HepG2 (cell line): ENCODE results near the gene ABCC8. TPM values are rescaled to one million over a fixed set of nuclear protein-coding genes. Genes with fewer than 3 reads are reported as not detected.
A peak's percentile ranks its signal among the peaks of the same experiment; 100 is the strongest.

Experiments used
- ATAC-seq: fragments of 200-7000 bp; cut with Tn5 transposase; 3 replicates; pipeline ENCODE4 v1.9.1; 2020; ENCODE audit warnings: mild to moderate bottlenecking, moderate library complexity
- BruUV-seq: library from RNA; stranded (reverse); fragments of 400-500 nt; replicated peaks from 2 replicates; lab custom pipeline; 2021; lab: Mats Ljungman, UMichigan
- CTCF ChIA-PET: fragments of 300-600 bp; formaldehyde crosslinking; extraction: SDS; loops from one replicate; lab custom pipeline; 2021; ENCODE audit warnings: low total read pairs, inconsistent platforms, low intra/inter-chr PET ratio; lab: Yijun Ruan, JAX
- POLR2A ChIA-PET: fragments of 350-600 bp; sonication (Branson Sonifier 250); formaldehyde crosslinking; loops from one replicate; lab custom pipeline; 2020; ENCODE audit warnings: antibody characterized with exemption, inconsistent platforms; lab: Yijun Ruan, JAX
- DNase-seq: peaks from one replicate; pipeline ENCODE4 v3.0.0-alpha.2; 2015; ENCODE audit warnings: low spot score
- FAIRE-seq: peaks from 3 replicates; lab custom pipeline; 2011; peaks lifted over from hg19 to GRCh38; lab: Jason Lieb, UNC
- H2AFZ ChIP-seq: one replicate; pipeline ENCODE4 v1.6.1; 2011; ENCODE audit warnings: low read length, inconsistent platforms
- H3K27ac ChIP-seq: fragments of 300-600 bp; 3 replicates; pipeline ENCODE4 v1.8.0; 2011; ENCODE audit warnings: mixed run types, mild to moderate bottlenecking, mixed read lengths, low read length, inconsistent platforms; ENCODE audit not compliant: insufficient read depth; ENCODE audit errors: extremely low read length
- H3K27me3 ChIP-seq, 2 experiments: fragments of 200-600 bp in 1 of 2; 2 replicates in 1 of 2; 3 replicates in 1 of 2; pipeline versions ENCODE4 v1.6.0 to v1.8.0; 2011; ENCODE audit warnings: low read length in 2 of 2, mild to moderate bottlenecking in 2 of 2, moderate library complexity in 2 of 2, inconsistent platforms in 1 of 2; ENCODE audit not compliant: insufficient read depth in 2 of 2, control insufficient read depth in 1 of 2
- H3K36me3 ChIP-seq, 2 experiments: fragments of 200-600 bp in 1 of 2; replicated peaks in 1 of 2; 2 replicates in 1 of 2; 3 replicates in 1 of 2; pipeline versions ENCODE4 v1.5.1 to v1.8.0; 2011; ENCODE audit warnings: low read length in 2 of 2, inconsistent platforms in 1 of 2; ENCODE audit not compliant: insufficient read depth in 2 of 2, control insufficient read depth in 1 of 2
- H3K4me1 ChIP-seq: 2 replicates; pipeline ENCODE4 v1.5.1; 2012; ENCODE audit warnings: low read length, inconsistent platforms; ENCODE audit not compliant: insufficient read depth
- H3K4me2 ChIP-seq: 2 replicates; pipeline ENCODE4 v1.6.0; 2011; ENCODE audit warnings: low read depth, low read length, inconsistent platforms
- H3K4me3 ChIP-seq, 3 experiments: fragments of 200-600 bp in 1 of 3; sonication (generic), shearing (Covaris generic) in 1 of 3; replicated peaks in 1 of 3; 2 replicates each; pipeline ENCODE4 v1.5.1; 2011 to 2016; ENCODE audit warnings: low read length in 3 of 3, inconsistent platforms in 2 of 3, low read depth in 2 of 3, mild to moderate bottlenecking in 2 of 3, control low read depth in 1 of 3, mixed read lengths in 1 of 3; ENCODE audit not compliant: insufficient read depth in 1 of 3
- H3K79me2 ChIP-seq: one replicate; pipeline ENCODE4 v1.6.1; 2011; ENCODE audit warnings: low read length, inconsistent platforms; ENCODE audit not compliant: insufficient read depth
- H3K9ac ChIP-seq: 2 replicates; pipeline ENCODE4 v1.6.0; 2011; ENCODE audit warnings: mild to moderate bottlenecking, low read depth, low read length, inconsistent platforms; ENCODE audit not compliant: insufficient read depth
- H3K9me3 ChIP-seq: 2 replicates; pipeline ENCODE4 v1.5.1; 2012; ENCODE audit warnings: mild to moderate bottlenecking, low read length
- H4K20me1 ChIP-seq: 2 replicates; pipeline ENCODE4 v1.6.0; 2011; ENCODE audit warnings: inconsistent platforms, mild to moderate bottlenecking, low read length, moderate library complexity; ENCODE audit not compliant: insufficient read depth
- BCL6 ChIP-seq: IDR thresholded peaks from 2 replicates; pipeline ENCODE4 v1.6.1; 2016; ENCODE audit warnings: missing genetic modification reagents, missing compliant biosample characterization
- CREB1 ChIP-seq, 2 experiments: fragments of 450-650 bp in 1 of 2; IDR thresholded peaks; 2 replicates each; pipeline ENCODE4 v1.6.1; 2016 to 2017; ENCODE audit warnings: control low read depth in 1 of 2, mild to moderate bottlenecking in 1 of 2, missing compliant biosample characterization in 1 of 2, missing genetic modification characterization in 1 of 2
- FOSL2 ChIP-seq: sonication (generic); formaldehyde crosslinking; IDR thresholded peaks from 2 replicates; pipeline ENCODE4 v1.4.0; 2020; ENCODE audit warnings: missing genetic modification reagents
- HDAC1 ChIP-seq: sonication (generic); formaldehyde crosslinking; IDR thresholded peaks from 2 replicates; pipeline ENCODE4 v1.5.1; 2020; ENCODE audit warnings: mild to moderate bottlenecking, missing genetic modification reagents
- HOXA3 ChIP-seq: sonication (generic); formaldehyde crosslinking; IDR thresholded peaks from 2 replicates; pipeline ENCODE4 v1.5.0; 2020; ENCODE audit warnings: missing genetic modification reagents
- JARID2 ChIP-seq: sonication (generic); formaldehyde crosslinking; IDR thresholded peaks from 2 replicates; pipeline ENCODE4 v1.8.1; 2023; ENCODE audit warnings: missing genetic modification reagents, inconsistent platforms; ENCODE audit not compliant: insufficient replicate concordance
- MATR3 ChIP-seq: sonication (generic); formaldehyde crosslinking; IDR thresholded peaks from 2 replicates; pipeline ENCODE4 v1.4.0; 2020; ENCODE audit warnings: missing genetic modification reagents
- MEIS1 ChIP-seq: sonication (generic); formaldehyde crosslinking; IDR thresholded peaks from 2 replicates; pipeline ENCODE4 v1.9.0; 2021; ENCODE audit warnings: mild to moderate bottlenecking, missing genetic modification reagents, moderate library complexity, borderline replicate concordance
- MYC ChIP-seq: sonication (generic); formaldehyde crosslinking; IDR thresholded peaks from 2 replicates; pipeline ENCODE4 v1.9.0; 2021; ENCODE audit warnings: missing genetic modification reagents, borderline replicate concordance
- SALL1 ChIP-seq: sonication (generic); formaldehyde crosslinking; IDR thresholded peaks from 2 replicates; pipeline ENCODE4 v1.8.0; 2022; ENCODE audit warnings: mild to moderate bottlenecking, missing genetic modification reagents
- STAG1 ChIP-seq: sonication (generic); formaldehyde crosslinking; IDR thresholded peaks from 2 replicates; pipeline ENCODE4 v1.4.0; 2020; ENCODE audit warnings: missing genetic modification reagents
- ZBTB21 ChIP-seq: sonication (generic); formaldehyde crosslinking; IDR thresholded peaks from 2 replicates; pipeline ENCODE4 v1.4.0; 2020; ENCODE audit warnings: missing genetic modification reagents
- ZBTB42 ChIP-seq: sonication (generic); formaldehyde crosslinking; IDR thresholded peaks from 2 replicates; pipeline ENCODE4 v1.5.0; 2020; ENCODE audit warnings: mild to moderate bottlenecking, missing genetic modification reagents
- ZBTB7A ChIP-seq: sonication (generic); formaldehyde crosslinking; IDR thresholded peaks from 2 replicates; pipeline ENCODE4 v1.8.0; 2022; ENCODE audit warnings: mild to moderate bottlenecking, missing genetic modification reagents
- ZFX ChIP-seq: sonication (generic); formaldehyde crosslinking; IDR thresholded peaks from 2 replicates; pipeline ENCODE4 v1.4.0; 2020; ENCODE audit warnings: mild to moderate bottlenecking, low read depth, missing genetic modification reagents, moderate library complexity
- ZNF253 ChIP-seq: sonication (generic); formaldehyde crosslinking; IDR thresholded peaks from 2 replicates; pipeline ENCODE4 v1.8.0; 2022; ENCODE audit warnings: mild to moderate bottlenecking, missing genetic modification reagents, borderline replicate concordance
- WGBS: methylation state at CpG from one replicate; pipeline ENCODE4 v1.1.6; 2017; ENCODE audit warnings: low lambda C conversion rate; 5-methylcytosine and 5-hydroxymethylcytosine counted together
- in situ Hi-C: cut with HindIII; loops from 2 replicates; pipeline ENCODE4 v1.10.0; 2017; ENCODE audit warnings: low pct_unique_long_range_greater_than_20kb; ENCODE audit not compliant: extremely low pct_ligation_motif_present
- intact Hi-C: fragments of 100-400 bp; cut with micrococcal nuclease; formaldehyde crosslinking; loops from one replicate; pipeline ENCODE4 v1.10.0; 2022; ENCODE audit not compliant: unreplicated experiment
- polyA plus RNA-seq, 8 experiments: library from polyadenylated mRNA; depleted of rRNA in 3 of 8; stranded (reverse) in 7 of 8; unstranded in 1 of 8; fragments of >200 nt; fragmentation: Illumina TruSeq in 4 of 8; extraction: Trizol in 4 of 8; gene quantifications; 2 replicates each; pipeline versions ENCODE4 v1.2.1 to v1.2.3, GENCODE V29; 2011 to 2016; ENCODE audit warnings: low read depth in 4 of 8, missing spikeins in 1 of 8, mixed read lengths in 1 of 8; ENCODE audit not compliant: insufficient read depth in 1 of 8
- total RNA-seq, 5 experiments: library from RNA; depleted of rRNA; stranded (reverse); fragments of >200 nt; fragmentation: Illumina TruSeq; extraction: Trizol; gene quantifications; 2 replicates each; pipeline ENCODE4 v1.2.3, GENCODE V29; 2016; ENCODE audit warnings: low read depth in 1 of 5
- TF ChIP-seq, protein P1 (sequence below): sonication (generic); formaldehyde crosslinking; IDR thresholded peaks from 2 replicates; pipeline ENCODE4 v1.4.0; 2020; ENCODE audit warnings: mild to moderate bottlenecking, missing genetic modification reagents

Gene ABCC8
- total and polyA plus RNA-seq, 2 of the 13 experiments (the other 11 are each of a cell fraction or from before 2014, with no cell fraction given), result not detected

GRCh38 chr11:17387254-17387653 lies 89.4 kb downstream of the ABCC8 start:
- peaks cover 0 to 9% of the 10 kb centered on the region in 2 experiments; a peak in 1 of 5 replicates for H3K27me3 ChIP-seq
- H3K36me3 ChIP-seq, result no peaks in the 10 kb centered on the region
- 94% methylated on average over 7 of the region's 20 CpGs for WGBS
- BruUV-seq, result no TSS peak
- H3K9ac ChIP-seq, result no peak overlapping the region
- CTCF ChIA-PET, result interaction anchor here (1.3 to 3.2 kb wide), 3 partner anchors 84 to 141 kb away, joined by 7 to 30 read pairs (median 11); no protein-coding TSS in a partner anchor
- intact Hi-C loops (no loop called here), in situ Hi-C loops (no loop called here)
- no peak overlapping the region for H3K27ac ChIP-seq
- H3K4me3 ChIP-seq, result no peak overlapping the region
- H3K9me3 ChIP-seq, result no peaks in the 10 kb centered on the region
- no peak overlapping the region for H2AFZ ChIP-seq
- TF ChIP-seq JARID2 (no peak), MATR3 (CRISPR knock-in tag) (no peak), CREB1 (IDR thresholded peaks at IDR 0.05) (no peak), CREB1 (CRISPR knock-in tag; IDR thresholded peaks at IDR 0.05) (no peak)
- no peaks in the 10 kb centered on the region for H3K79me2 ChIP-seq
- DNase-seq, result no peak
- no peak overlapping the region for H3K4me2 ChIP-seq
- ATAC-seq, result no peak
- no peaks in the 10 kb centered on the region for H4K20me1 ChIP-seq
- no peak for FAIRE-seq
- POLR2A ChIA-PET, result no interaction called here
- H3K4me1 ChIP-seq, result 0 out of 2 replicates have a peak, but pooled peaks cover 5% of the 10 kb centered on the region

DNA sequence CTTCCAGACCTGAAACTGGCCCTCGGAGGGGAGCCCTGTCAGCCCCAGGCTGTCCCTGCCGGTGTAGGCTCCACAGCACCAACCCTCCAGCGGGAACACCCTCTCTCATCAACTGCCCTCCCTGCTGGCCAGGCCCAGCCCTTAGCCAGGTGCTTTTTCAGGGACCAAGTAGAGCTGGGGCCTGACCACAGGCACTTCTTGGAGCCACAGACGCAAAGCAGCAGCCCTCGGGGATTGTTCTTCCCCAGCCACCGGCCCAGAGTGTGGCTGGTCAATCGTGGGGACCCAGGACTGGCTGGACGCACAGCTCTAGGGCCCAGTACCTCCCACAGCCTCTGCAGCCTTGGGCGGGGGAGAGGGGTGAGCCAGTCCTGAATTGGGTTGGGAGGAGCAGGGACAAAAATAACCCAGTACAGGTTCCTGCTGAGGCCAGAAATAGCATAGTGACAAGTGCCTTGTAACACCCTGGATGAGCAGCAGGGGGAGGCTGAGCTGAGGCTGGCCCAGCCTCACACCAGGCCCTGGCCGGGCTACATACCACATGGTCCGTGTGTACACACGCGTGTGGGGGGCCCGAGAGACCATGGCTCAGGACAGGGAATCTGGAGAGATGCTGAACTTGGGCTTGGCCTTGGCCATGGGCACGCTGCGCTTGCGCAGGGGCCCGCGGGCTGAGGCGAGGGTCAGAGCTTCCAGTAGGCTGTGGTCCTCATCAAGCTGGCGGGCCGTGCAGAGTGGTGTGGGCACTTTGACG lies 90.1 kb downstream of the ABCC8 start:
- intact Hi-C loops (loop anchor here (1.0 kb wide), 2 partner anchors 87 to 142 kb away; no protein-coding TSS in a partner anchor), in situ Hi-C loops (no loop called here)
- Histone ChIP-seq H3K9ac (no peak overlapping the region), H3K27me3 (peaks cover 0 to 9% of the 10 kb centered on the region in 2 experiments; a peak in 1 of 5 replicates), H3K79me2 (no peaks in the 10 kb centered on the region), H3K4me3 (no peak overlapping the region), H2AFZ (no peak overlapping the region), H3K36me3 (no peaks in the 10 kb centered on the region), H3K4me2 (0 out of 2 replicates have a peak overlapping the region, but pooled peaks have one; percentile 16), H3K27ac (no peak overlapping the region), H3K9me3 (no peaks in the 10 kb centered on the region), H3K4me1 (0 out of 2 replicates have a peak, but pooled peaks cover 5% of the 10 kb centered on the region), H4K20me1 (no peaks in the 10 kb centered on the region)
- no TSS peak for BruUV-seq
- DNase-seq (peak; percentile 43), FAIRE-seq (peak; percentile 74), ATAC-seq (peak; percentile 81)
- WGBS, result 0% methylated on average over 4 of the region's 23 CpGs
- POLR2A ChIA-PET, result no interaction called here
- CTCF ChIA-PET, result interaction anchor here (1.3 to 3.2 kb wide), 3 partner anchors 85 to 142 kb away, joined by 7 to 30 read pairs (median 11); no protein-coding TSS in a partner anchor
- TF ChIP-seq HDAC1, result peak; percentile 16; the same call in 1 of the 2 replicates
- TF ChIP-seq, protein P1, sequence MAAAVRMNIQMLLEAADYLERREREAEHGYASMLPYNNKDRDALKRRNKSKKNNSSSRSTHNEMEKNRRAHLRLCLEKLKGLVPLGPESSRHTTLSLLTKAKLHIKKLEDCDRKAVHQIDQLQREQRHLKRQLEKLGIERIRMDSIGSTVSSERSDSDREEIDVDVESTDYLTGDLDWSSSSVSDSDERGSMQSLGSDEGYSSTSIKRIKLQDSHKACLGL (CRISPR knock-in tag), result no peak
- peak; percentile 56 for TF ChIP-seq ZFX (CRISPR knock-in tag)
- TF ChIP-seq ZBTB7A (CRISPR knock-in tag), result no peak
- TF ChIP-seq ZBTB21, result no peak
- peak; percentile 72 for TF ChIP-seq STAG1
- TF ChIP-seq SALL1 (CRISPR knock-in tag), result peak; percentile 43; the same call in 1 of the 2 replicates
- peak; percentile 44; the same call in 1 of the 2 replicates for TF ChIP-seq MYC
- TF ChIP-seq MEIS1, result no peak
- TF ChIP-seq BCL6, result no peak
- TF ChIP-seq HOXA3, result 0 out of 2 replicates have a peak, but pooled peaks have one; percentile 31
- TF ChIP-seq ZBTB42 (CRISPR knock-in tag), result no peak
- no peak for TF ChIP-seq ZNF253 (CRISPR knock-in tag)
- 0 out of 2 replicates have a peak, but pooled peaks have one; percentile 16 for TF ChIP-seq FOSL2 (CRISPR knock-in tag)
